Measurements from ENCODE around the gene CFAP206. TPM values are rescaled to one million over a fixed set of nuclear protein-coding genes. Genes with fewer than 3 reads are reported as not detected.

The CFAP206 gene
- polyA plus RNA-seq, 1 donor from 2014 or later = 6.6 TPM

DNA sequence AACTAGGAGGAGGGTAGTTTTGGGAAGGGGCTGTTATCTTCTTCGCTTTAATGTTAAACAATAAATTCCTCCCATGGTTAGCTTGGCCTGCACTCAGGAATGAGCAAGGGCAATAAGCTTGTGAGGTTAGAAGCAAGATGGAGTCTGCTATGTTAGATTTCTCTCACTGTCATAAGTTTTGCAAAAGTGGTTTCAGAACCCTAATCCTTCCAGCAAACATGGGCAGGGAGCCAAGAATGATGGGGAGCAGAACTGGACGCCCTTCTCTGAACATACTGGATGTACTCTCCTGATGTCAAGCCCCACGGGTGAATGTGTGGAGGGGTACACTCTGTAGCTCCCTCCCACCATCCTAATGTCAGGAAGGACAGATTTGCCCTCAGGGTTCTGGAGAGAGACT is 40.9 kb upstream of the CFAP206 start:
- Histone ChIP-seq H3K27ac (ENCODE audit: low read length) (no peak overlapping the region), H3K9me3 (ENCODE audit: low read length) (no peaks in the 10 kb centered on the region), H3K27me3 (ENCODE audit: insufficient read depth, low read depth, low read length) (no peaks in the 10 kb centered on the region), H3F3A (ENCODE audit: insufficient read depth, low read length, poor library complexity, severe bottlenecking) (no peaks in the 10 kb centered on the region), H3K9me2 (ENCODE audit: insufficient read depth, low read length) (no peaks in the 10 kb centered on the region), H3K4me2 (ENCODE audit: low read length) (no peak overlapping the region), H4K20me1 (ENCODE audit: insufficient read depth) (no peaks in the 10 kb centered on the region), H2AFZ (ENCODE audit: low read depth, low read length) (no peak overlapping the region), H3K79me2 (replicated peaks; ENCODE audit: insufficient read depth, low read length) (no peaks in the 10 kb centered on the region), H3K4me3 (ENCODE audit: low read length) (no peak overlapping the region), H3K36me3 (ENCODE audit: insufficient read depth, low read length) (no peaks in the 10 kb centered on the region), H3K9ac (ENCODE audit: low read length) (no peak overlapping the region)
- TF ChIP-seq EP300 (conservative IDR thresholded peaks at IDR 0.05; ENCODE audit: poor library complexity, severe bottlenecking) (no peak), TAF1 (IDR thresholded peaks at IDR 0.05; ENCODE audit: low read depth) (no peak), EZH2 (IDR thresholded peaks at IDR 0.05; ENCODE audit: borderline replicate concordance, insufficient read depth, low read length, poor library complexity, severe bottlenecking) (no peak), RAD21 (conservative IDR thresholded peaks at IDR 0.05) (no peak), MXI1 (conservative IDR thresholded peaks at IDR 0.05; ENCODE audit: poor library complexity, severe bottlenecking) (no peak), POLR2AphosphoS5 (IDR thresholded peaks at IDR 0.05) (no peak), SMC3 (conservative IDR thresholded peaks at IDR 0.05; ENCODE audit: poor library complexity) (no peak)
- TF ChIP-seq, protein P1, sequence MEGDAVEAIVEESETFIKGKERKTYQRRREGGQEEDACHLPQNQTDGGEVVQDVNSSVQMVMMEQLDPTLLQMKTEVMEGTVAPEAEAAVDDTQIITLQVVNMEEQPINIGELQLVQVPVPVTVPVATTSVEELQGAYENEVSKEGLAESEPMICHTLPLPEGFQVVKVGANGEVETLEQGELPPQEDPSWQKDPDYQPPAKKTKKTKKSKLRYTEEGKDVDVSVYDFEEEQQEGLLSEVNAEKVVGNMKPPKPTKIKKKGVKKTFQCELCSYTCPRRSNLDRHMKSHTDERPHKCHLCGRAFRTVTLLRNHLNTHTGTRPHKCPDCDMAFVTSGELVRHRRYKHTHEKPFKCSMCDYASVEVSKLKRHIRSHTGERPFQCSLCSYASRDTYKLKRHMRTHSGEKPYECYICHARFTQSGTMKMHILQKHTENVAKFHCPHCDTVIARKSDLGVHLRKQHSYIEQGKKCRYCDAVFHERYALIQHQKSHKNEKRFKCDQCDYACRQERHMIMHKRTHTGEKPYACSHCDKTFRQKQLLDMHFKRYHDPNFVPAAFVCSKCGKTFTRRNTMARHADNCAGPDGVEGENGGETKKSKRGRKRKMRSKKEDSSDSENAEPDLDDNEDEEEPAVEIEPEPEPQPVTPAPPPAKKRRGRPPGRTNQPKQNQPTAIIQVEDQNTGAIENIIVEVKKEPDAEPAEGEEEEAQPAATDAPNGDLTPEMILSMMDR (IDR thresholded peaks at IDR 0.05; ENCODE audit: poor library complexity, severe bottlenecking) = no peak
- TF ChIP-seq, protein P2, sequence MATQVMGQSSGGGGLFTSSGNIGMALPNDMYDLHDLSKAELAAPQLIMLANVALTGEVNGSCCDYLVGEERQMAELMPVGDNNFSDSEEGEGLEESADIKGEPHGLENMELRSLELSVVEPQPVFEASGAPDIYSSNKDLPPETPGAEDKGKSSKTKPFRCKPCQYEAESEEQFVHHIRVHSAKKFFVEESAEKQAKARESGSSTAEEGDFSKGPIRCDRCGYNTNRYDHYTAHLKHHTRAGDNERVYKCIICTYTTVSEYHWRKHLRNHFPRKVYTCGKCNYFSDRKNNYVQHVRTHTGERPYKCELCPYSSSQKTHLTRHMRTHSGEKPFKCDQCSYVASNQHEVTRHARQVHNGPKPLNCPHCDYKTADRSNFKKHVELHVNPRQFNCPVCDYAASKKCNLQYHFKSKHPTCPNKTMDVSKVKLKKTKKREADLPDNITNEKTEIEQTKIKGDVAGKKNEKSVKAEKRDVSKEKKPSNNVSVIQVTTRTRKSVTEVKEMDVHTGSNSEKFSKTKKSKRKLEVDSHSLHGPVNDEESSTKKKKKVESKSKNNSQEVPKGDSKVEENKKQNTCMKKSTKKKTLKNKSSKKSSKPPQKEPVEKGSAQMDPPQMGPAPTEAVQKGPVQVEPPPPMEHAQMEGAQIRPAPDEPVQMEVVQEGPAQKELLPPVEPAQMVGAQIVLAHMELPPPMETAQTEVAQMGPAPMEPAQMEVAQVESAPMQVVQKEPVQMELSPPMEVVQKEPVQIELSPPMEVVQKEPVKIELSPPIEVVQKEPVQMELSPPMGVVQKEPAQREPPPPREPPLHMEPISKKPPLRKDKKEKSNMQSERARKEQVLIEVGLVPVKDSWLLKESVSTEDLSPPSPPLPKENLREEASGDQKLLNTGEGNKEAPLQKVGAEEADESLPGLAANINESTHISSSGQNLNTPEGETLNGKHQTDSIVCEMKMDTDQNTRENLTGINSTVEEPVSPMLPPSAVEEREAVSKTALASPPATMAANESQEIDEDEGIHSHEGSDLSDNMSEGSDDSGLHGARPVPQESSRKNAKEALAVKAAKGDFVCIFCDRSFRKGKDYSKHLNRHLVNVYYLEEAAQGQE (IDR thresholded peaks at IDR 0.05; ENCODE audit: borderline replicate concordance) = no peak

DNA sequence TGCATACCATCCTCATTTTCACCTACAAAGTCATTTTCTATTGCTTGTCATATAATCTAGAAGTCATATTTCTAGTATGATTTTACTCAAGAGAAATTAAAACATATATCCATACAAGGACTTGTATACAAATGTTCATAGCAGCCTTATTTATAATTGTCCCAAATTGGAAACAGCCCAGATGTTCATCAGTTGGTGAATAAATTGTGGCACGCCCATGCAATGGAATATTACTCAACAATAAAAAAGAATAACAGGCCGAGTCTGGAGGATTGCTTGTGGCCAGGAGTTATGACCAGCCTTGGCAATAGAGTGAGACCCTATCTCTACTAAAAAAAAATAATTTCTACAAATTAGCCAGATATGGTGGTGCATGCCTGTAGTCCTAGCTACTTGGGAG is 34.4 kb upstream of the CFAP206 start:
- Histone ChIP-seq H3F3A (ENCODE audit: insufficient read depth, low read length, poor library complexity, severe bottlenecking) (no peaks in the 10 kb centered on the region), H3K36me3 (ENCODE audit: insufficient read depth, low read length) (no peaks in the 10 kb centered on the region), H3K79me2 (replicated peaks; ENCODE audit: insufficient read depth, low read length) (no peaks in the 10 kb centered on the region), H3K9me3 (ENCODE audit: low read length) (no peaks in the 10 kb centered on the region), H2AFZ (ENCODE audit: low read depth, low read length) (no peak overlapping the region), H3K27me3 (ENCODE audit: insufficient read depth, low read depth, low read length) (no peaks in the 10 kb centered on the region), H3K27ac (ENCODE audit: low read length) (no peak overlapping the region), H3K9me2 (ENCODE audit: insufficient read depth, low read length) (no peaks in the 10 kb centered on the region), H4K20me1 (ENCODE audit: insufficient read depth) (no peaks in the 10 kb centered on the region), H3K9ac (ENCODE audit: low read length) (no peak overlapping the region), H3K4me2 (ENCODE audit: low read length) (no peak overlapping the region), H3K4me3 (ENCODE audit: low read length) (no peak overlapping the region)
- TF ChIP-seq TAF1 (IDR thresholded peaks at IDR 0.05; ENCODE audit: low read depth) = no peak
- TF ChIP-seq, protein P1 (IDR thresholded peaks at IDR 0.05; ENCODE audit: poor library complexity, severe bottlenecking) = no peak
- no peak for TF ChIP-seq SMC3 (conservative IDR thresholded peaks at IDR 0.05; ENCODE audit: poor library complexity)
- TF ChIP-seq MXI1 (conservative IDR thresholded peaks at IDR 0.05; ENCODE audit: poor library complexity, severe bottlenecking) = no peak
- no peak for TF ChIP-seq EZH2 (IDR thresholded peaks at IDR 0.05; ENCODE audit: borderline replicate concordance, insufficient read depth, low read length, poor library complexity, severe bottlenecking)
- TF ChIP-seq POLR2AphosphoS5 (IDR thresholded peaks at IDR 0.05) = no peak
- TF ChIP-seq, protein P2 (IDR thresholded peaks at IDR 0.05; ENCODE audit: borderline replicate concordance) = no peak
- no peak for TF ChIP-seq RAD21 (conservative IDR thresholded peaks at IDR 0.05)
- TF ChIP-seq EP300 (conservative IDR thresholded peaks at IDR 0.05; ENCODE audit: poor library complexity, severe bottlenecking) = no peak

Data from neural cell (in vitro differentiated cells).